Calu3 (cell line): ENCODE results near the gene SLITRK5. TPM values are rescaled to one million over a fixed set of nuclear protein-coding genes. Genes with fewer than 3 reads are reported as not detected.

ENCODE experiments used
- BruUV-seq: library from RNA; stranded (reverse); fragments of 400-500 nt; replicated peaks from 2 replicates; lab custom pipeline; 2021; lab: Mats Ljungman, UMichigan
- CTCF ChIA-PET: fragments of 300-600 bp; sonication (Branson Sonifier 250); formaldehyde crosslinking; loops from one replicate; lab custom pipeline; 2022; ENCODE audit warnings: antibody characterized with exemption; lab: Charles Lee
- DNase-seq: peaks from one replicate; pipeline ENCODE4 v3.0.0; 2022
- H3K27ac Mint-ChIP-seq: one replicate; pipeline ENCODE4 v1.8.0; 2022; ENCODE audit warnings: mixed read lengths; ENCODE audit not compliant: unreplicated experiment
- H3K27me3 Mint-ChIP-seq: one replicate; pipeline ENCODE4 v1.8.0; 2022; ENCODE audit warnings: mixed read lengths; ENCODE audit not compliant: unreplicated experiment
- H3K36me3 Mint-ChIP-seq: one replicate; pipeline ENCODE4 v1.8.0; 2022; ENCODE audit warnings: mild to moderate bottlenecking, moderate library complexity, mixed read lengths; ENCODE audit not compliant: insufficient read depth, unreplicated experiment
- H3K4me1 Mint-ChIP-seq: one replicate; pipeline ENCODE4 v1.8.0; 2022; ENCODE audit warnings: mild to moderate bottlenecking, low read depth, mixed read lengths; ENCODE audit not compliant: unreplicated experiment
- H3K4me3 Mint-ChIP-seq: one replicate; pipeline ENCODE4 v1.8.0; 2022; ENCODE audit warnings: mild to moderate bottlenecking, low read depth, moderate library complexity, mixed read lengths; ENCODE audit not compliant: unreplicated experiment
- H3K9me3 Mint-ChIP-seq: one replicate; pipeline ENCODE4 v1.8.0; 2022; ENCODE audit warnings: low read depth, mixed read lengths; ENCODE audit not compliant: unreplicated experiment
- intact Hi-C: fragments of 100-400 bp; cut with micrococcal nuclease; formaldehyde crosslinking; loops from one replicate; pipeline ENCODE4 v1.10.0; 2022; ENCODE audit not compliant: unreplicated experiment
- total RNA-seq: library from RNA; stranded (reverse); gene quantifications from 2 replicates; pipeline ENCODE4 v1.2.3, GENCODE V29; 2022
- TF ChIP-seq, protein P1 (sequence below): fragments of 200-600 bp; IDR thresholded peaks from one replicate; pipeline ENCODE4 v1.8.0; 2022; ENCODE audit warnings: antibody characterized with exemption; ENCODE audit not compliant: unreplicated experiment

The SLITRK5 gene
- total RNA-seq, 1 experiment from 2014 or later = not detected

GRCh38 chr13:87677496-87678371 lies 6.6 kb downstream of the SLITRK5 start:
- no TSS peak for BruUV-seq
- H3K27ac Mint-ChIP-seq = no peak overlapping the region
- TF ChIP-seq, protein P1, sequence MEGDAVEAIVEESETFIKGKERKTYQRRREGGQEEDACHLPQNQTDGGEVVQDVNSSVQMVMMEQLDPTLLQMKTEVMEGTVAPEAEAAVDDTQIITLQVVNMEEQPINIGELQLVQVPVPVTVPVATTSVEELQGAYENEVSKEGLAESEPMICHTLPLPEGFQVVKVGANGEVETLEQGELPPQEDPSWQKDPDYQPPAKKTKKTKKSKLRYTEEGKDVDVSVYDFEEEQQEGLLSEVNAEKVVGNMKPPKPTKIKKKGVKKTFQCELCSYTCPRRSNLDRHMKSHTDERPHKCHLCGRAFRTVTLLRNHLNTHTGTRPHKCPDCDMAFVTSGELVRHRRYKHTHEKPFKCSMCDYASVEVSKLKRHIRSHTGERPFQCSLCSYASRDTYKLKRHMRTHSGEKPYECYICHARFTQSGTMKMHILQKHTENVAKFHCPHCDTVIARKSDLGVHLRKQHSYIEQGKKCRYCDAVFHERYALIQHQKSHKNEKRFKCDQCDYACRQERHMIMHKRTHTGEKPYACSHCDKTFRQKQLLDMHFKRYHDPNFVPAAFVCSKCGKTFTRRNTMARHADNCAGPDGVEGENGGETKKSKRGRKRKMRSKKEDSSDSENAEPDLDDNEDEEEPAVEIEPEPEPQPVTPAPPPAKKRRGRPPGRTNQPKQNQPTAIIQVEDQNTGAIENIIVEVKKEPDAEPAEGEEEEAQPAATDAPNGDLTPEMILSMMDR = no peak
- DNase-seq = no peak
- CTCF ChIA-PET = no interaction called here
- intact Hi-C loops = no loop called here
- H3K4me3 Mint-ChIP-seq = no peak overlapping the region
- H3K4me1 Mint-ChIP-seq = no peaks in the 10 kb centered on the region
- no peaks in the 10 kb centered on the region for H3K27me3 Mint-ChIP-seq
- no peaks in the 10 kb centered on the region for H3K36me3 Mint-ChIP-seq
- no peaks in the 10 kb centered on the region for H3K9me3 Mint-ChIP-seq

- intact Hi-C loops = no loop called here
- DNase-seq = no peak
- CTCF ChIA-PET = no interaction called here
- Mint-ChIP-seq H3K27ac (no peak overlapping the region), H3K4me3 (no peak overlapping the region), H3K36me3 (no peaks in the 10 kb centered on the region), H3K9me3 (no peaks in the 10 kb centered on the region), H3K27me3 (no peaks in the 10 kb centered on the region), H3K4me1 (no peaks in the 10 kb centered on the region)
- TF ChIP-seq, protein P1 = no peak
- BruUV-seq = no TSS peak
These were observed 7.2 kb downstream of the SLITRK5 start for GRCh38 chr13:87678372-87678752.

DNA sequence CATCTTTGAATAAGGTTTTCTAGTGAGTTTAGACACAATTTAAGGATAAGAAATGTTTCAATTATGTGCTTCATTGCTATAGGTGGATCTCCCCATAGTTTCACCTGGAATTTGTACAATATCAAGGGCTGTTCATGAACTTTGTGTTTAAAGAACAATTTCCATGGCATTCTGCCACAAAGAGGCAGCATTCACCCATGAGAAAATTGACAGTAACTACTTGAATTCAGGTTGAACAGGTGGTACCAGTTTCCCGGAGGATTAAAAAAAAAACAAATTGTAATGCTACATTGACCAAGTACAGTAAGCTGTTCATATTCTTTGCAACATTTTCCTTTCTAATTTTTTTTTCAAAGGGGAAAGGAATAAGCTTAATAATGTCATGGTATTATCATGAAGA lies 9.1 kb downstream of the SLITRK5 start:
- intact Hi-C loops = loop anchor here (10.0 kb wide), 1 partner anchor 1495 kb away; no protein-coding TSS in a partner anchor
- Mint-ChIP-seq H3K4me1 (no peaks in the 10 kb centered on the region), H3K4me3 (no peak overlapping the region), H3K27me3 (no peaks in the 10 kb centered on the region), H3K27ac (no peak overlapping the region), H3K9me3 (no peaks in the 10 kb centered on the region), H3K36me3 (no peaks in the 10 kb centered on the region)
- TF ChIP-seq, protein P1 = no peak
- peak; percentile 2 for DNase-seq
- CTCF ChIA-PET = no interaction called here
- BruUV-seq = no TSS peak

- CTCF ChIA-PET = no interaction called here
- no peak for DNase-seq
- no peaks in the 10 kb centered on the region for H3K9me3 Mint-ChIP-seq
- TF ChIP-seq, protein P1 = no peak
- no peak overlapping the region for H3K27ac Mint-ChIP-seq
- no peaks in the 10 kb centered on the region for H3K27me3 Mint-ChIP-seq
- H3K4me3 Mint-ChIP-seq = no peak overlapping the region
- H3K4me1 Mint-ChIP-seq = no peaks in the 10 kb centered on the region
- no peaks in the 10 kb centered on the region for H3K36me3 Mint-ChIP-seq
- BruUV-seq = no TSS peak
- intact Hi-C loops = loop anchor here (10.0 kb wide), 1 partner anchor 1490 kb away; no protein-coding TSS in a partner anchor
These were observed 13.9 kb downstream of the SLITRK5 start for GRCh38 chr13:87684850-87685742.
